GM15510 (cell line): Measurements from ENCODE around the gene TMCO4.

Source experiments
- POLR2A ChIP-seq: IDR thresholded peaks from 3 replicates; pipeline ENCODE4 v1.6.1; 2011; ENCODE audit warnings: borderline replicate concordance; ENCODE audit not compliant: insufficient read length; ENCODE audit errors: extremely low read depth

Gene TMCO4

GRCh38 chr1:19682901-19683300, 116.8 kb downstream of the TMCO4 start:
- TF ChIP-seq POLR2A = no peak

DNA sequence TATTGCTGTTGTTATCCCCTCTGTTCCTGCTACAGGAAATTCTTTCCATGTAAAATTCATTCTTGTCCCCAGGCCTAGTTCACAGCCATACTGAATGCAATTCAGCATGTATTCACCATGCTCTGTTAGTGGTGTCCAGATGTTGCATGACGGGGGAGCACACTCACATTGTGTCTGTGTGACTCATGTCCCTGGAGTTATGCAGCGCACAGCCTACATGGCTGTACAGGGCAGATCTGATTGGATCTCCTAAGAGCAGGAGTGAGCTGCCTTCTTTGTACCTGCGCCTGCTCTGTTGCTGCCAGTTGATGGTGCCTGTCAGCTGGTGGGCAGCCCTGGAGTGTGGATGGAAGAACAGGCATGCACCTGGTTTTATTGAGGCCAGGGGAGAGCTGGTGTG, 117.5 kb downstream of the TMCO4 start:
- TF ChIP-seq POLR2A = no peak

DNA sequence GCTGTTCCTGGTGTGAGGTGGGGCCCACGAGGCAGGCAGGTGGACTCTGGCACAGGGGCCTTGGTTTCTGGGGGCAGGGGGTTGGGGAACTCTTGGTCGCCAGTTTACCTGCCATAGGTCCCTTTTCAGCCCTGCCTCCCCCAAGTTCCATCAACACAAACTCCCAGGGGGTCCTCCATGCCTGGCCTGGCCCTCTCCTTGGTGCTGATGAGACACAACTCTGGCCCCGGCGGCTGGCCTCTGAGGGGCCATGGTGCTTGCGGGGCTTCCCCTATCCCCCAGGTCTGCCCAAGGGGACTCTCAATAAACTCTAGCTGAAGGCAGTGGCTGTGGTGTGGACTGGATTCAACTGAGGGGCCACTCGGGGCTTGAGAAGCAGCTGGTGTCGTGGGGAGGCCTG, 119.1 kb downstream of the TMCO4 start:
- TF ChIP-seq POLR2A = no peak

GRCh38 chr1:19679691-19680090, 120.0 kb downstream of the TMCO4 start:
- TF ChIP-seq POLR2A = no peak

DNA sequence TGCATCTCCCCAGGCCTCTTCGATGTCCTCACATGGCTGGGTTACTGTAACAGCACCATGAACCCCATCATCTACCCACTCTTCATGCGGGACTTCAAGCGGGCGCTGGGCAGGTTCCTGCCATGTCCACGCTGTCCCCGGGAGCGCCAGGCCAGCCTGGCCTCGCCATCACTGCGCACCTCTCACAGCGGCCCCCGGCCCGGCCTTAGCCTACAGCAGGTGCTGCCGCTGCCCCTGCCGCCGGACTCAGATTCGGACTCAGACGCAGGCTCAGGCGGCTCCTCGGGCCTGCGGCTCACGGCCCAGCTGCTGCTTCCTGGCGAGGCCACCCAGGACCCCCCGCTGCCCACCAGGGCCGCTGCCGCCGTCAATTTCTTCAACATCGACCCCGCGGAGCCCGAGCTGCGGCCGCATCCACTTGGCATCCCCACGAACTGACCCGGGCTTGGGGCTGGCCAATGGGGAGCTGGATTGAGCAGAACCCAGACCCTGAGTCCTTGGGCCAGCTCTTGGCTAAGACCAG, 120.7 kb downstream of the TMCO4 start:
- TF ChIP-seq POLR2A = no peak

GRCh38 chr1:19678493-19678892, 121.2 kb downstream of the TMCO4 start:
- TF ChIP-seq POLR2A = no peak

DNA sequence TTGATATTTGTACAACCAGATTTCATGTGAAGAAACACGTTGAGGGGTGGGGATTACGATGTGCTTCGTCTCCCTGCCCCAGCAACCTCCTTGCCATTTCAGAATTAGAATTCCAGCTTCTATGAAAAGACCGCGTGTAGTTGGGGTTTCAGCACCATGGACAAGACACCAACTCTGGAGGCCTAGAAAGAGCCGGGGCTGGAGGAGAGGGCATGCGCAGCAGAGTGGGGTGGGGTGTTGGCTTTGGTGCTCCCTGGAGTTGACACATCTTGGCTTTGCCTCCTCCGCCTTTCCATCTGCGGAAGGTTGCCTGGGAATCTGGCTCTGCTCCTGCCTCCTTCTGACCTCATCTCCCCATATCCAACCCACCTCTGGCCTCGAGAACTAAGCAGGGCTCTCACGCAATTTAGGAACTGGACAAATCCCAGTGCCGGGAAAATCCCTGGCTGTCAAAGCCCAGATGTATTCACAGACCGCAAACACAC, 123.2 kb downstream of the TMCO4 start:
- no peak for TF ChIP-seq POLR2A

GRCh38 chr1:19675797-19676196, 123.9 kb downstream of the TMCO4 start:
- TF ChIP-seq POLR2A = no peak

GRCh38 chr1:19672237-19672636, 127.5 kb downstream of the TMCO4 start:
- TF ChIP-seq POLR2A = no peak

GRCh38 chr1:19670787-19671186, 128.9 kb downstream of the TMCO4 start:
- no peak for TF ChIP-seq POLR2A

GRCh38 chr1:19668888-19669287, 130.8 kb downstream of the TMCO4 start:
- no peak for TF ChIP-seq POLR2A

DNA sequence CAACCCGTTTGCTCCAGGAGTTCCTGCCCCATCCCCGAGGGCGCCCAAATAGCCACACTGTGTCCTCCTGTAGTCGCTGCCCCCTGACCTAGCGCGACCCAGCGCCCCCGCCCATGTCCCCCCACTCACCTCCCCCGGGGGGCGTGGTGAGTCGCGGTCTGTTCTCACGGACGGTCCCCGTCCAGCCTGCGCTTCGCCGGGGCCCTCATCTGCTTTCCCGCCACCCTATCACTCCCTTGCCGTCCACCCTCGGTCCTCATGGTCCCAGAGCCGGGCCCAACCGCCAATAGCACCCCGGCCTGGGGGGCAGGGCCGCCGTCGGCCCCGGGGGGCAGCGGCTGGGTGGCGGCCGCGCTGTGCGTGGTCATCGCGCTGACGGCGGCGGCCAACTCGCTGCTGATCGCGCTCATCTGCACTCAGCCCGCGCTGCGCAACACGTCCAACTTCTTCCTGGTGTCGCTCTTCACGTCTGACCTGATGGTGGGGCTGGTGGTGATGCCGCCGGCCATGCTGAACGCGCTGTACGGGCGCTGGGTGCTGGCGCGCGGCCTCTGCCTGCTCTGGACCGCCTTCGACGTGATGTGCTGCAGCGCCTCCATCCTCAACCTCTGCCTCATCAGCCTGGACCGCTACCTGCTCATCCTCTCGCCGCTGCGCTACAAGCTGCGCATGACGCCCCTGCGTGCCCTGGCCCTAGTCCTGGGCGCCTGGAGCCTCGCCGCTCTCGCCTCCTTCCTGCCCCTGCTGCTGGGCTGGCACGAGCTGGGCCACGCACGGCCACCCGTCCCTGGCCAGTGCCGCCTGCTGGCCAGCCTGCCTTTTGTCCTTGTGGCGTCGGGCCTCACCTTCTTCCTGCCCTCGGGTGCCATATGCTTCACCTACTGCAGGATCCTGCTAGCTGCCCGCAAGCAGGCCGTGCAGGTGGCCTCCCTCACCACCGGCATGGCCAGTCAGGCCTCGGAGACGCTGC, 133.9 kb downstream of the TMCO4 start:
- no peak for TF ChIP-seq POLR2A

DNA sequence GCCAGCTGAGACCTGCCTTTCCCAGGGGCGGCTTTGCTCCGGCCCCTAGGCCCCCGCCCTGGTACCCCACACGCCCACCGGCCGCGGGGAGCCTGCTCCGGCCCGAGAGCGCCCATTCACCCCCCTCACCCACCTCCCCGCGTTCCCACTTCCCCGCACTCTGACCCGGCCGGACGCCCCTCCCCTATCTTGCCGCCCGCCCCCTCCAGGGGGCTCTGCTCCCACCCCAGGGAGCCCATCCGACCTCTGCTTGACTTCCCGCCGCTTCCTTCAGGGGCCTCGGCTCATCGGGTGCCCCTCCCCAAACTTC, 134.6 kb downstream of the TMCO4 start:
- TF ChIP-seq POLR2A = no peak

GRCh38 chr1:19664453-19665185, 135.1 kb downstream of the TMCO4 start, which contains the start of gene HTR6:
TSS of gene HTR6 (plus strand) at chr1:19664875. CDS start at chr1:19665754, 879 bp downstream.
- no peak for TF ChIP-seq POLR2A

DNA sequence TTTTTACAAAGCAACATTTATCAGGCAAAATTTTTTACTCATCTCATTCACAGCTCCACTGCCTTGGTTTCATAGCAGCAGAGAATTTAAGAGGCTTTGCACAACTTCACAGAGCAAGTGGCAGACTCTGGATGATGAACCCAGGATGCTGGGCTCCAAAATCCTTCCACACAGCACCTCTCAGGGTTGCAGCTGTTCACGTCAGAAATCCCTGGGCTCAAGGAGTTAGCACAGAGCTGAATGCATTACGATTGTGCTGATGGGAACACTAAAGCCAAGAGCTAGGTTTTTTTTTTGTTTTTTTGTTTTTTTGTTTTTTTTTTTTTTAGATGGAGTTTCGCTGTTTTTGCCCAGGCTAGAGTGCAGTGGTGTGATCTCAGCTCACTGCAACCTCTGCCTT, 137.4 kb downstream of the TMCO4 start:
- no peak for TF ChIP-seq POLR2A
